H1 (cell line): ENCODE data around the gene ELP4. TPM values are rescaled to one million over a fixed set of nuclear protein-coding genes. Genes with fewer than 3 reads are reported as not detected.

ENCODE experiments used
- CTCF ChIA-PET: fragments of 300-600 bp; sonication (Branson Sonifier 250); formaldehyde crosslinking; loops from one replicate; lab custom pipeline; 2021; ENCODE audit not compliant: partially characterized antibody; lab: Charles Lee
- POLR2A ChIA-PET: fragments of 300-600 bp; sonication (Branson Sonifier 250); formaldehyde crosslinking; loops from one replicate; lab custom pipeline; 2021; ENCODE audit warnings: inconsistent platforms; ENCODE audit not compliant: partially characterized antibody; lab: Charles Lee
- DNase-seq, 2 experiments: peaks; one replicate each; pipeline versions ENCODE4 v3.0.0 to v3.0.0-alpha.2; 2010 to 2022; ENCODE audit warnings: low spot score in 2 of 2, low read depth in 1 of 2, mixed read lengths in 1 of 2
- FAIRE-seq: peaks from 2 replicates; lab custom pipeline; 2011; peaks lifted over from hg19 to GRCh38; lab: Jason Lieb, UNC
- H2AFZ ChIP-seq: 2 replicates; pipeline ENCODE4 v1.8.1; 2012; ENCODE audit warnings: low read length, inconsistent platforms
- H2AK5ac ChIP-seq: 2 replicates; pipeline ENCODE4 v1.6.1; 2013; ENCODE audit warnings: low read depth, low read length
- H2BK120ac ChIP-seq: replicated peaks from 2 replicates; pipeline ENCODE3; 2013; ENCODE audit warnings: low read depth, low read length, inconsistent platforms
- H2BK12ac ChIP-seq: 2 replicates; pipeline ENCODE4 v1.6.1; 2013; ENCODE audit warnings: low read depth, low read length
- H2BK15ac ChIP-seq: 2 replicates; pipeline ENCODE4 v1.6.1; 2013; ENCODE audit warnings: low read length
- H2BK20ac ChIP-seq: 2 replicates; pipeline ENCODE4 v1.6.1; 2013; ENCODE audit warnings: low read length
- H2BK5ac ChIP-seq: 2 replicates; pipeline ENCODE4 v1.6.1; 2013; ENCODE audit warnings: low read depth, low read length
- H3K14ac ChIP-seq: 2 replicates; pipeline ENCODE4 v1.6.1; 2013; ENCODE audit warnings: inconsistent platforms; ENCODE audit not compliant: insufficient read length
- H3K18ac ChIP-seq: 2 replicates; pipeline ENCODE4 v1.6.1; 2013; ENCODE audit warnings: low read length; ENCODE audit errors: extremely low read depth
- H3K23ac ChIP-seq: 2 replicates; pipeline ENCODE4 v1.6.1; 2013; ENCODE audit warnings: inconsistent platforms; ENCODE audit not compliant: insufficient read length
- H3K23me2 ChIP-seq: 2 replicates; pipeline ENCODE4 v1.6.1; 2013; ENCODE audit warnings: low read depth, low read length
- H3K27ac ChIP-seq: 2 replicates; pipeline ENCODE4 v1.6.1; 2011; ENCODE audit warnings: low read depth, low read length, inconsistent platforms
- H3K27me3 ChIP-seq, 4 experiments: replicated peaks in 1 of 4; 1 replicate in 1 of 4; 2 replicates in 3 of 4; pipeline versions ENCODE4 v1.6.1 to v1.8.1; 2011 to 2013; ENCODE audit warnings: low read length in 3 of 4, mild to moderate bottlenecking in 3 of 4, inconsistent platforms in 2 of 4, mixed read lengths in 2 of 4, moderate library complexity in 1 of 4; ENCODE audit not compliant: control insufficient read depth in 3 of 4, insufficient read depth in 3 of 4; ENCODE audit errors: extremely low read depth in 1 of 4
- H3K36me3 ChIP-seq, 4 experiments: 2 replicates each; pipeline versions ENCODE4 v1.6.1 to v1.8.1; 2011 to 2013; ENCODE audit warnings: mild to moderate bottlenecking in 4 of 4, low read length in 3 of 4, moderate library complexity in 2 of 4, control low read depth in 1 of 4, inconsistent platforms in 1 of 4; ENCODE audit not compliant: insufficient read depth in 4 of 4, control insufficient read depth in 2 of 4
- H3K4ac ChIP-seq: replicated peaks from 2 replicates; pipeline ENCODE3; 2013; ENCODE audit warnings: low read length, low read depth, mixed read lengths, inconsistent platforms; ENCODE audit not compliant: insufficient read length
- H3K4me1 ChIP-seq, 4 experiments: replicated peaks in 1 of 4; 1 replicate in 1 of 4; 2 replicates in 3 of 4; pipeline versions ENCODE4 v1.6.1 to v1.8.1; 2011 to 2013; ENCODE audit warnings: low read length in 3 of 4, inconsistent platforms in 2 of 4, mixed read lengths in 1 of 4; ENCODE audit not compliant: insufficient read depth in 4 of 4, control insufficient read depth in 3 of 4
- H3K4me2 ChIP-seq, 2 experiments: 2 replicates each; pipeline versions ENCODE4 v1.6.1 to v1.8.1; 2011 to 2013; ENCODE audit warnings: low read depth in 2 of 2, low read length in 2 of 2, control low read depth in 1 of 2, inconsistent platforms in 1 of 2, mild to moderate bottlenecking in 1 of 2; ENCODE audit not compliant: insufficient read depth in 1 of 2
- H3K4me3 ChIP-seq, 4 experiments: fragments of 200-600, 300-600 bp in 1 of 4; sonication (generic), shearing (Covaris generic), sonication (Bioruptor Twin) in 1 of 4; 2 replicates each; pipeline versions ENCODE4 v1.5.1 to v1.8.1; 2011 to 2016; ENCODE audit warnings: low read length in 4 of 4, low read depth in 3 of 4, control low read depth in 2 of 4, inconsistent platforms in 2 of 4, mild to moderate bottlenecking in 2 of 4, mixed read lengths in 1 of 4, moderate library complexity in 1 of 4; ENCODE audit not compliant: insufficient read depth in 2 of 4; ENCODE audit errors: extremely low read depth in 1 of 4
- H3K56ac ChIP-seq: replicated peaks from 2 replicates; pipeline ENCODE3; 2013; ENCODE audit warnings: low read depth, mild to moderate bottlenecking, mixed read lengths, low read length, inconsistent platforms; ENCODE audit not compliant: insufficient read length
- H3K79me1 ChIP-seq: 2 replicates; pipeline ENCODE4 v1.6.1; 2013; ENCODE audit warnings: low read depth, low read length, control low read depth
- H3K79me2 ChIP-seq, 2 experiments: 2 replicates each; pipeline versions ENCODE4 v1.6.1 to v1.8.1; 2012 to 2013; ENCODE audit warnings: low read length in 2 of 2, mild to moderate bottlenecking in 2 of 2, inconsistent platforms in 1 of 2; ENCODE audit not compliant: insufficient read depth in 2 of 2, control insufficient read depth in 1 of 2
- H3K9ac ChIP-seq, 4 experiments: replicated peaks in 1 of 4; 1 replicate in 1 of 4; 2 replicates in 3 of 4; pipeline versions ENCODE4 v1.6.1 to v1.8.1; 2011 to 2013; ENCODE audit warnings: low read depth in 3 of 4, low read length in 3 of 4, control low read depth in 2 of 4, mild to moderate bottlenecking in 2 of 4, moderate library complexity in 2 of 4, inconsistent platforms in 1 of 4; ENCODE audit errors: extremely low read depth in 1 of 4
- H3K9me3 ChIP-seq, 2 experiments: 2 replicates each; pipeline versions ENCODE4 v1.6.1 to v1.8.1; 2012 to 2013; ENCODE audit warnings: mild to moderate bottlenecking in 2 of 2, moderate library complexity in 2 of 2, control low read depth in 1 of 2, inconsistent platforms in 1 of 2, low read depth in 1 of 2, low read length in 1 of 2, mixed read lengths in 1 of 2; ENCODE audit not compliant: insufficient read depth in 2 of 2
- H4K20me1 ChIP-seq, 2 experiments: replicated peaks in 1 of 2; 2 replicates each; pipeline versions ENCODE3 to v1.8.1; 2011 to 2013; ENCODE audit warnings: inconsistent platforms in 2 of 2, low read length in 2 of 2, mild to moderate bottlenecking in 1 of 2; ENCODE audit not compliant: insufficient read depth in 2 of 2, control insufficient read depth in 1 of 2
- H4K5ac ChIP-seq: 2 replicates; pipeline ENCODE4 v1.6.1; 2013; ENCODE audit warnings: low read length, low read depth, mixed read lengths, inconsistent platforms; ENCODE audit not compliant: insufficient read length
- H4K8ac ChIP-seq: 2 replicates; pipeline ENCODE4 v1.8.0; 2013; ENCODE audit warnings: mild to moderate bottlenecking, moderate library complexity, low read length, inconsistent platforms; ENCODE audit not compliant: insufficient read depth; ENCODE audit errors: extremely low read depth
- H4K91ac ChIP-seq: replicated peaks from 2 replicates; pipeline ENCODE3; 2013; ENCODE audit warnings: low read length, mixed read lengths, inconsistent platforms; ENCODE audit not compliant: insufficient read length
- CEBPB ChIP-seq: IDR thresholded peaks from 2 replicates; pipeline ENCODE4 v1.6.1; 2012; ENCODE audit warnings: low read depth, low read length
- EZH2 ChIP-seq: fragments of 200-600 bp; sonication (generic); IDR thresholded peaks from 2 replicates; pipeline ENCODE4 v1.7.1; 2012; ENCODE audit warnings: low read depth, mild to moderate bottlenecking, moderate library complexity, low read length, inconsistent platforms; ENCODE audit not compliant: severe bottlenecking
- SUZ12 ChIP-seq: fragments of 200-600 bp; sonication (generic); IDR thresholded peaks from 2 replicates; pipeline ENCODE4 v1.6.1; 2012; ENCODE audit warnings: mild to moderate bottlenecking, inconsistent platforms, low read length, moderate library complexity, mixed read lengths
- WGBS, 2 experiments: shearing (Covaris generic) in 1 of 2; methylation state at CpG; one replicate each; pipeline versions ENCODE4 v1.1.6 to v1.1.7; 2013 to 2015; ENCODE audit warnings: low lambda C conversion rate in 2 of 2, mixed read lengths in 2 of 2, inconsistent platforms in 1 of 2, low coverage in 1 of 2, missing lambda C conversion rate in 1 of 2; ENCODE audit not compliant: insufficient replicate concordance in 2 of 2, insufficient coverage in 1 of 2, insufficient read length in 1 of 2; ENCODE audit errors: extremely low coverage in 1 of 2, missing lambda C conversion rate in 1 of 2; 5-methylcytosine and 5-hydroxymethylcytosine counted together
- polyA plus RNA-seq, 7 experiments: library from polyadenylated mRNA; depleted of rRNA in 3 of 7; stranded (reverse) in 5 of 7; unstranded in 2 of 7; fragments of >200 nt in 5 of 7; fragments of 200-250 nt in 2 of 7; gene quantifications; 1 replicate in 5 of 7; 2 replicates in 1 of 7; 4 replicates in 1 of 7; pipeline versions ENCODE4 v1.2.1 to v1.2.3, GENCODE V29; 2011 to 2013; ENCODE audit warnings: missing spikeins in 2 of 7, mixed read lengths in 2 of 7
- total RNA-seq: library from RNA; stranded (reverse); fragmentation: NEBNext Ultra II Directional; extraction: Animal tissue kit (Norgen Biotek cat#: 25700); gene quantifications from 2 replicates; pipeline ENCODE4 v1.2.1, GENCODE V29; 2021

Gene ELP4
- total and polyA plus RNA-seq, 2 of the 8 experiments (the other 6 are each of a cell fraction or from before 2014, with no cell fraction given) = 14.0 to 18.6 TPM

DNA sequence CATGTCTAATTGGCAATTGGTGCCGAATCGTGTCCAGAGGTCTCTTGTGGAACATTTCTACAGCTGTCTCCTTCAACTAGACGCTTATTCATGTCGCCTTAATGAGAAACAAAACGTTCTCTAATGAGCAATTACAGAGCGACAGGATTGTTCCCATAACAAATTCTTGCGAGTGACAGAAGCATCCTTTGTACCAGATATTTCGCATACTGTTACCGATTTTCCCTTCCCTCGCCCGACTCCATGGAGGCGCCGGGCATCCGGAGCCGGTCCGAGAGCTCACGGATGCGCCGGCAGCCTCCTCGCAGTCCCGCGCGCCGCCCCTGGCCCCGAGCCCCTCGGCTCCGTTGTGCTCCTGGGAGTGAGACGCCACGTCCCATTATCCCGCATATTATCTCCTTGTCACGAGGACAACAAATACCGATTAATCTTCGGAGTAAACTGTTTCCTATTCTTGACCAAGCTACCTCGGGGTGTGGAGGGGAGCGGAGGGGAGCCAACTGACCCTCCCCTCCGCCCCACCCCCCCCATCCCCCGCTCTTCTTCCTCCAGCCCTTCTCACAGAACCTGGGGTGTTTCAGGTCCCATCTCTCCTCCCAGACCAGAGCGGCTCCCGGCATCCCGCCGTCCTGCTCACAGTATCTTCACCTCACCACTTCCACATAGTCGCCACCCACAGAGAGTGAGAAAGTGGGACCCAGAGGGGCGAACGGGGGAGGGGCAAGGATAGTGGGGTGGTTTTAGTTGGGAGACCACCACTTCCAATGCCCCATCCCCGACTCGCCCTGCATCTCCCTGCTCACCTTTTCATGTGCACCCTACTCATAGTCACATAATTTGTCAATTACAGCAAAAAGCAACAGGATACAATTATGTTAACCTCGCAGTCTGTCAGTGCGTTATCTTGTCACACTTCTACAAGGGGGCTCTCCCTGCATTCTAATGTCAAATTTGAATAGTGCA lies 290.1 kb downstream of the ELP4 start:
- H2BK12ac ChIP-seq = peak overlapping the region; percentile 78; the same call in 1 of the 2 replicates
- H2AK5ac ChIP-seq = no peak overlapping the region
- H4K8ac ChIP-seq = no peak overlapping the region
- peaks cover 7% of the 10 kb centered on the region; the same call in 1 of the 2 replicates for H3K23me2 ChIP-seq
- ChIA-PET CTCF (interaction anchor here (1.1 to 6.7 kb wide), 11 partner anchors 9 to 393 kb away, joined by 4 to 59 read pairs (median 7); no protein-coding TSS in a partner anchor), POLR2A (interaction anchor here (1.0 to 3.0 kb wide), 7 partner anchors 9 to 71 kb away, joined by 3 to 10 read pairs (median 7); no protein-coding TSS in a partner anchor)
- H3K23ac ChIP-seq = no peak overlapping the region
- H3K79me2 ChIP-seq = no peaks in the 10 kb centered on the region
- DNase-seq (no peak), FAIRE-seq (no peak)
- TF ChIP-seq SUZ12 = peak; percentile 80; the same call in 1 of the 2 replicates
- TF ChIP-seq EZH2 = peak; percentile 85
- no peak for TF ChIP-seq CEBPB
- H3K27me3 ChIP-seq = peaks cover 79 to 95% (median 91%) of the 10 kb centered on the region in 4 experiments
- H3K4me3 ChIP-seq = peak overlapping the region in 3 of 4 experiments; percentile 4 to 62 (median 54); a peak in 4 of 8 replicates
- no peak overlapping the region for H2BK20ac ChIP-seq
- H3K4me1 ChIP-seq = peaks cover 21 to 37% (median 23%) of the 10 kb centered on the region in 4 experiments
- no peak overlapping the region for H3K18ac ChIP-seq
- no peak overlapping the region for H3K27ac ChIP-seq
- H2AFZ ChIP-seq = no peak overlapping the region
- H3K9ac ChIP-seq = no peak overlapping the region
- no peaks in the 10 kb centered on the region for H3K79me1 ChIP-seq
- peaks cover 0 to 31% of the 10 kb centered on the region in 2 experiments for H4K20me1 ChIP-seq
- H4K91ac ChIP-seq = no peak overlapping the region
- WGBS, 2 experiments = 5% methylated on average over 44 of the region's 48 CpGs; no CpG with 5 or more reads in 1 of the 2 experiments
- H3K56ac ChIP-seq = no peak overlapping the region
- no peak overlapping the region for H3K4ac ChIP-seq
- no peak overlapping the region; the same call in 1 of the 2 replicates for H2BK15ac ChIP-seq
- H2BK120ac ChIP-seq = no peak overlapping the region
- H3K9me3 ChIP-seq = no peaks in the 10 kb centered on the region
- H3K4me2 ChIP-seq = peak overlapping the region; percentile 97 to 99
- no peak overlapping the region for H4K5ac ChIP-seq
- no peaks in the 10 kb centered on the region; a peak in 1 of 8 replicates for H3K36me3 ChIP-seq
- H2BK5ac ChIP-seq = no peak overlapping the region
- no peak overlapping the region for H3K14ac ChIP-seq
